ENCODE results near the gene MRTFA. TPM values are rescaled to one million over a fixed set of nuclear protein-coding genes. Genes with fewer than 3 reads are reported as not detected.

The MRTFA gene
- total and polyA plus RNA-seq, 9 of the 15 experiments (the other 6 are each of a cell fraction or from before 2014, with no cell fraction given), result 0.84 to 21.1 (median 3.7) TPM

GRCh38 chr22:40408718-40409612 lies 227.6 kb downstream of the MRTFA start:
- Histone ChIP-seq H3K9ac (ENCODE audit: insufficient read depth in 1 of 2, low read depth in 2 of 2, low read length in 2 of 2) (no peak overlapping the region), H3K36me3 (ENCODE audit: control insufficient read depth, insufficient read depth, low read length) (peaks cover 66% of the 10 kb centered on the region; the same call in 2 of the 3 replicates), H3K27ac (ENCODE audit: extremely low read depth, low read depth, low read length) (no peak overlapping the region), H4K20me1 (replicated peaks; ENCODE audit: control insufficient read depth, insufficient read depth, low read length) (no peaks in the 10 kb centered on the region), H3K4me1 (replicated peaks in 1 of 2; ENCODE audit: control insufficient read depth in 2 of 2, insufficient read depth in 2 of 2, low read length in 2 of 2) (no peaks in the 10 kb centered on the region; a peak in 1 of 5 replicates), H2AFZ (ENCODE audit: low read depth, low read length) (no peak overlapping the region), H3K9me3 (replicated peaks; ENCODE audit: control insufficient read depth, insufficient read depth, low read depth, low read length) (no peaks in the 10 kb centered on the region), H3K9me1 (ENCODE audit: control insufficient read depth, insufficient read depth, low read length) (no peaks in the 10 kb centered on the region), H3K27me3 (ENCODE audit: control insufficient read depth in 2 of 2, insufficient read depth in 2 of 2, low read length in 2 of 2) (no peaks in the 10 kb centered on the region), H3K4me2 (ENCODE audit: insufficient read depth, low read length) (no peak overlapping the region), H3K4me3 (no peak overlapping the region), H3K79me2 (ENCODE audit: control insufficient read depth, insufficient read depth, low read length) (no peaks in the 10 kb centered on the region)
- POLR2A ChIA-PET, result interaction anchor here (0.7 to 1.0 kb wide), 2 partner anchors 20 to 21 kb away, joined by 4 to 6 read pairs; no protein-coding TSS in a partner anchor
- intact Hi-C loops (cut with micrococcal nuclease), result no loop called here
- ATAC-seq, result no peak; the same call in 2 of the 3 replicates
- DNase-seq (ENCODE audit: extremely low read depth in 1 of 4, low spot score in 3 of 4), result no peak
- in situ Hi-C loops (cut with MboI), result no loop called here
- WGBS (ENCODE audit: insufficient coverage, low coverage, missing lambda C conversion rate), result 95% methylated on average over 10 of the region's 21 CpGs
- no peak for FAIRE-seq
- no TSS peak for BruUV-seq (replicated peaks)
- CTCF ChIA-PET (ENCODE audit: low intra/inter-chr PET ratio), result no interaction called here
- TF ChIP-seq ZNF280A (IDR thresholded peaks at IDR 0.05; ENCODE audit: low read depth, partially characterized antibody) (no peak), ARID2 (IDR thresholded peaks at IDR 0.05) (no peak), CEBPB (tag; IDR thresholded peaks at IDR 0.05) (no peak), ZNF766 (CRISPR knock-in tag; conservative IDR thresholded peaks at IDR 0.05) (no peak), ZNF212 (CRISPR knock-in tag; IDR thresholded peaks at IDR 0.05) (no peak), ZNF174 (CRISPR knock-in tag; IDR thresholded peaks at IDR 0.05) (no peak), CBX2 (IDR thresholded peaks at IDR 0.05; ENCODE audit: insufficient read depth, low read length, poor library complexity, severe bottlenecking) (no peak), ZHX1 (conservative IDR thresholded peaks at IDR 0.05; ENCODE audit: low read length) (no peak), POLR2G (IDR thresholded peaks at IDR 0.05; ENCODE audit: low read depth, low read length) (no peak), RREB1 (CRISPR knock-in tag; IDR thresholded peaks at IDR 0.05) (no peak), MBD2 (IDR thresholded peaks at IDR 0.05; ENCODE audit: borderline replicate concordance, low read depth) (no peak)
